Mesothelial cell of epicardium (in vitro differentiated cells): Measurements from ENCODE around the gene GRIK2. TPM values are rescaled to one million over a fixed set of nuclear protein-coding genes. Genes with fewer than 3 reads are reported as not detected.

Source experiments
- DNase-seq, 2 experiments: peaks; one replicate each; pipeline ENCODE4 v3.0.0; 2021; ENCODE audit warnings: low spot score in 2 of 2; ENCODE audit not compliant: unreplicated experiment in 2 of 2
- H3K27ac Mint-ChIP-seq: 2 replicates; pipeline ENCODE4 v1.8.0; 2021; ENCODE audit warnings: mixed read lengths
- H3K27me3 Mint-ChIP-seq: 2 replicates; pipeline ENCODE4 v1.8.0; 2021; ENCODE audit warnings: low read depth, mixed read lengths
- H3K36me3 Mint-ChIP-seq: 2 replicates; pipeline ENCODE4 v1.8.0; 2021; ENCODE audit warnings: mixed read lengths
- H3K4me1 Mint-ChIP-seq: 2 replicates; pipeline ENCODE4 v1.8.0; 2021; ENCODE audit warnings: mixed read lengths
- H3K4me3 Mint-ChIP-seq: 2 replicates; pipeline ENCODE4 v1.8.0; 2021; ENCODE audit warnings: mild to moderate bottlenecking, moderate library complexity, mixed read lengths
- H3K9me3 Mint-ChIP-seq: 2 replicates; pipeline ENCODE4 v1.8.0; 2021; ENCODE audit warnings: mixed read lengths
- CTCF ChIP-seq: fragments of 200-600 bp; sonication (generic); IDR thresholded peaks from one replicate; pipeline ENCODE4 v1.5.0; 2021; ENCODE audit warnings: antibody characterized with exemption; ENCODE audit not compliant: unreplicated experiment
- total RNA-seq: library from RNA; stranded (reverse); gene quantifications from 3 replicates; pipeline ENCODE4 v1.2.1, GENCODE V29; 2021

GRIK2 gene
- total RNA-seq, 1 donor from 2014 or later = 3.2 TPM

DNA sequence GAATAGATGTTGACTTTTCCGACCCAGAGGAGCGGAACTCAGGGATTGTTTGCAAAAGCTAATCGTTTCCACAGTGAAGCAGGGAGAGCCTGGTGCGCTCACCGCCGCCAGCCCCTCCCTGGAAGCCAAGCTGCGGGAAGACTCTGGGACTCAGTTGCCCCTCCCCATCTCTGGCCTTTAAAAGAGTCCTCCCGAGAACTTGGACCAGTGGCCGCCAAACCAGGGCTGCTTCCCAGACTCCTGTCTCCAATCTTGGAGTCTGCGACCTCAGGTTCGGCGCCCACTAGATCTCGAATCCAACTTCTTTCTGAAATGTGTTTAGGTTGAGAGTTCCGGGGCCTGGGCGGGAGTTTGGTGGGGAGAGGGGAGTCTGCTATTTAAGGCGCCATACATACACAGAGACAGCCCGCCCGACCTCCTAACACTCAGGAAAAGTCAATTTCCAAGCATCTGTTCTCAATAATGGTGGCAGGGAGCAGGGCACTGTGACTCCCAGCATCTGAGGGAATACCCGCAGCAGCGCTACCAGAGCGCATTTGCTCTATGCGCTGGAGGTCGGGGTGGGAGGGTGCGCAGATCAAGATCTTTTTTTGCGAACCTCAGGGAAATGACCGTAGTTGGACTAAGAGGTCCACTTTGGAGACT, 800 bp upstream of the GRIK2 start:
- peaks cover 90% of the 10 kb centered on the region for H3K27me3 Mint-ChIP-seq
- peak overlapping the region; percentile 75 for H3K4me3 Mint-ChIP-seq
- H3K4me1 Mint-ChIP-seq = peaks cover 11% of the 10 kb centered on the region
- H3K9me3 Mint-ChIP-seq = no peaks in the 10 kb centered on the region
- H3K27ac Mint-ChIP-seq = no peak overlapping the region
- TF ChIP-seq CTCF = no peak
- no peaks in the 10 kb centered on the region for H3K36me3 Mint-ChIP-seq
- no peak for DNase-seq

- Mint-ChIP-seq H3K36me3 (no peaks in the 10 kb centered on the region), H3K9me3 (no peaks in the 10 kb centered on the region), H3K4me1 (peaks cover 11% of the 10 kb centered on the region), H3K27ac (no peak overlapping the region), H3K27me3 (peaks cover 87% of the 10 kb centered on the region), H3K4me3 (peak overlapping the region; percentile 75)
- peak in 1 of 2 experiments; percentile 43 for DNase-seq
- no peak for TF ChIP-seq CTCF
Measured at GRCh38 chr6:101393829-101394251, 332 bp downstream of the GRIK2 start.

DNA sequence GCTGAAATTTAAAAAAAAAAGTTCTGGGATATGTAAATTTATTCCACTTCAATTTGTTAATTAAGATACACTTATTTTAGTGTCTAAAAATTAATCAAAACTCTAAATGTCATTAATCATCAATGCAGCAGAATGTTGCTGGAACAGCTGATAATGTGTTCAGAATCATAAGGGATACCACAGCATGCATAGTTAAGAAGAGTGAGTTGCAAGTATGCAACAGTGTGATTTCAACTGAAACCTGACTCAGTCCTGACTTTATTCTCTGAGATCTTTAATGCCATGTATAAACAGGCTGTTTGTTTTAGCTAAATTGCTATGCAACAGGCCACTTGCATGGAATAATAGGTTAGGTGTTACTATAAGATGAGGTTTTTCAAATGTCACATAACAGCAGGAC, 1.4 kb downstream of the GRIK2 start:
- H3K27me3 Mint-ChIP-seq = peaks cover 88% of the 10 kb centered on the region
- no peak for TF ChIP-seq CTCF
- no peak for DNase-seq
- no peak overlapping the region for H3K4me3 Mint-ChIP-seq
- H3K9me3 Mint-ChIP-seq = no peaks in the 10 kb centered on the region
- H3K36me3 Mint-ChIP-seq = no peaks in the 10 kb centered on the region
- no peak overlapping the region for H3K27ac Mint-ChIP-seq
- H3K4me1 Mint-ChIP-seq = peaks cover 11% of the 10 kb centered on the region

DNA sequence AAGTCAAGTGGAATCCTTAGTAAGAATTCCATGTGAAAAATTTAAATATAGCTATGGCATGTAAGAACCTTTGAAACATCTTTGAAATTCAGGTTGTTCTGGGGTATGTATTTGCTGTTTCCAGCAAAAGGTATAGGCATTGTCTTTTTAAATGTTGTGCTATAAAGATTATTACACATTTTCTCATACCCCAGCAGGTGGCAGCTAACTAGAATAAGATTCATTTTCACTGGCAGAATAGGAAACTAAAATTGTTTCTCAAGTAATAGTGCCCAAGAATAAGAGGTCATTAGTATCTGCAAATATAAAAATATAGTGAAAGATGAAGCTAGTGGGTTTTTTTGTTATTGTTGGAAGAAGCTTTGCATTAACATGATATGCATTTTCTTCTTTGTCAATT, 1.8 kb downstream of the GRIK2 start:
- no peak for TF ChIP-seq CTCF
- Mint-ChIP-seq H3K4me3 (no peak overlapping the region), H3K9me3 (no peaks in the 10 kb centered on the region), H3K27me3 (peaks cover 88% of the 10 kb centered on the region), H3K36me3 (no peaks in the 10 kb centered on the region), H3K27ac (no peak overlapping the region), H3K4me1 (peaks cover 11% of the 10 kb centered on the region)
- DNase-seq = no peak

GRCh38 chr6:101396548-101397173, 3.2 kb downstream of the GRIK2 start:
- peaks cover 88% of the 10 kb centered on the region for H3K27me3 Mint-ChIP-seq
- no peak overlapping the region for H3K27ac Mint-ChIP-seq
- TF ChIP-seq CTCF = no peak
- H3K36me3 Mint-ChIP-seq = no peaks in the 10 kb centered on the region
- H3K9me3 Mint-ChIP-seq = no peaks in the 10 kb centered on the region
- peaks cover 15% of the 10 kb centered on the region for H3K4me1 Mint-ChIP-seq
- no peak overlapping the region for H3K4me3 Mint-ChIP-seq
- peak in 1 of 2 experiments; percentile 78 for DNase-seq
